SU-DHL-6 (cell line): Measurements from ENCODE around the gene ZNF519.

Experiments
- H2AFZ ChIP-seq: fragments of 200-600 bp; sonication (generic); 2 replicates; pipeline ENCODE4 v1.6.1; 2014; ENCODE audit warnings: low read depth, mild to moderate bottlenecking, moderate library complexity, mixed read lengths, antibody characterized with exemption, low read length; ENCODE audit not compliant: severe bottlenecking
- H3F3A ChIP-seq: fragments of 200-600 bp; shearing (Covaris generic); 2 replicates; pipeline ENCODE4 v1.6.0; 2016; ENCODE audit warnings: antibody characterized with exemption, mild to moderate bottlenecking; ENCODE audit not compliant: insufficient read depth
- H3K27ac ChIP-seq: fragments of 200-600 bp; sonication (generic); 2 replicates; pipeline ENCODE4 v1.5.1; 2016; ENCODE audit warnings: low read depth, mild to moderate bottlenecking, low read length, moderate library complexity, mixed read lengths
- H3K27me3 ChIP-seq: fragments of 200-600 bp; sonication (generic), shearing (Covaris generic); 2 replicates; pipeline ENCODE4 v1.6.0; 2014; ENCODE audit warnings: mild to moderate bottlenecking, low read length
- H3K36me3 ChIP-seq: fragments of 200-600 bp; sonication (generic); 2 replicates; pipeline ENCODE4 v1.6.1; 2014; ENCODE audit warnings: mild to moderate bottlenecking, low read length, mixed read lengths
- H3K4me2 ChIP-seq: fragments of 300-600, 200-600 bp; shearing (Covaris generic), sonication (generic); 2 replicates; pipeline ENCODE4 v1.6.0; 2014; ENCODE audit warnings: low read length, low read depth, mild to moderate bottlenecking; ENCODE audit not compliant: poor library complexity, severe bottlenecking
- H3K4me3 ChIP-seq: fragments of 200-600 bp; sonication (generic); 2 replicates; pipeline ENCODE4 v1.5.1; 2014; ENCODE audit warnings: antibody characterized with exemption, low read length, mild to moderate bottlenecking, mixed read lengths; ENCODE audit not compliant: insufficient read depth, poor library complexity, severe bottlenecking
- H3K79me2 ChIP-seq: fragments of 200-600 bp; sonication (generic); 2 replicates; pipeline ENCODE4 v1.6.1; 2014; ENCODE audit warnings: mild to moderate bottlenecking, low read length, moderate library complexity; ENCODE audit not compliant: insufficient read depth
- H3K9ac ChIP-seq: fragments of 200-600 bp; sonication (generic); 2 replicates; pipeline ENCODE4 v1.7.0; 2014; ENCODE audit warnings: mild to moderate bottlenecking, low read length
- H3K9me2 ChIP-seq: fragments of 200-600 bp; sonication (generic); replicated peaks from 2 replicates; pipeline ENCODE4 v1.6.1; 2014; ENCODE audit warnings: low read length; ENCODE audit not compliant: insufficient read depth
- H3K9me3 ChIP-seq: fragments of 200-600 bp; sonication (generic); 2 replicates; pipeline ENCODE4 v1.6.1; 2014; ENCODE audit warnings: low read length, mixed read lengths; ENCODE audit not compliant: insufficient read depth
- H4K20me1 ChIP-seq: fragments of 200-600 bp; sonication (generic); 2 replicates; pipeline ENCODE4 v1.6.1; 2014; ENCODE audit warnings: low read depth, mild to moderate bottlenecking, antibody characterized with exemption, low read length, moderate library complexity, mixed read lengths
- EZH2phosphoT487 ChIP-seq: fragments of 200-600 bp; sonication (generic), shearing (Covaris generic); conservative IDR thresholded peaks from 2 replicates; pipeline ENCODE4 v1.6.1; 2018; ENCODE audit warnings: mild to moderate bottlenecking, antibody characterized with exemption, low read length, moderate library complexity, mixed read lengths
- TF ChIP-seq, protein P1 (sequence below): fragments of 200-600 bp; sonication (generic); IDR thresholded peaks from one replicate; pipeline ENCODE4 v1.5.1; 2017; ENCODE audit warnings: antibody characterized with exemption, mild to moderate bottlenecking, low read length, moderate library complexity; ENCODE audit not compliant: insufficient read depth, poor library complexity, severe bottlenecking

ZNF519 gene

DNA sequence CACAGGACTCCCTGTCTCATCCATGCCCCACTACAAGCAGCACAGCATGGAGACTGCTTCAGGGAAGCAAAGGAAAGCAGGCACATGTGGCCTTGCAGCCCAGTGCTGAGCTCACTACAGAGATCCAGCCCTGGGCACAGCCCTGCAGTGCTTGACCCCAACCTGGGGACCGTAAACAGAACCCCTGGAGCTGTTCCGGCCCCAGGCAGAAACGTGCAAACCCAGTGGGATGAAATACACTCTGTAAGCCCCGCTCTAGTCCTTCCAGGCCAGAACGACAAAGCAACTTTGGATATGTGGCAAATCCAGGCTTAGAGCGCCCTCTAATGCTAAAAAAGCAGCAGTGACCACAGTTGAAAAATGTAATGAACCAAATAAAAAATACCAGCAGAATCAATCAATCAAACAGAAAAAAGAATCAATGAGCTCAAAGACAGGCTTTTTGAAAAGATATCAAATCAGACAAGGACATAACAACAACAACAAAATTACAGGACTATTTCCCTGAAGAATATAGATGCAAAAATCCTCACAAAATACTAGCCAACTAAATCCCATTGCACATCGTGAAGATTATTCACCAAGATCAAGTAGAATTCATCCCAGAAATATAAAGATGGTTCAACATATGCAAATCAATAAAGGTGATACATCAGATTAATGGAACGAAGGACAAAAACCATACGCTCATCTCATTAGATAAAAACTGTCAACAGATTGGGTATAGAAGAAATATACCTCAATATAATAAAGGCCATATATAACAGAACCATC, 45.6 kb downstream of the ZNF519 start:
- H4K20me1 ChIP-seq = no peaks in the 10 kb centered on the region
- H3K79me2 ChIP-seq = no peaks in the 10 kb centered on the region
- TF ChIP-seq EZH2phosphoT487 = no peak
- TF ChIP-seq, protein P1, sequence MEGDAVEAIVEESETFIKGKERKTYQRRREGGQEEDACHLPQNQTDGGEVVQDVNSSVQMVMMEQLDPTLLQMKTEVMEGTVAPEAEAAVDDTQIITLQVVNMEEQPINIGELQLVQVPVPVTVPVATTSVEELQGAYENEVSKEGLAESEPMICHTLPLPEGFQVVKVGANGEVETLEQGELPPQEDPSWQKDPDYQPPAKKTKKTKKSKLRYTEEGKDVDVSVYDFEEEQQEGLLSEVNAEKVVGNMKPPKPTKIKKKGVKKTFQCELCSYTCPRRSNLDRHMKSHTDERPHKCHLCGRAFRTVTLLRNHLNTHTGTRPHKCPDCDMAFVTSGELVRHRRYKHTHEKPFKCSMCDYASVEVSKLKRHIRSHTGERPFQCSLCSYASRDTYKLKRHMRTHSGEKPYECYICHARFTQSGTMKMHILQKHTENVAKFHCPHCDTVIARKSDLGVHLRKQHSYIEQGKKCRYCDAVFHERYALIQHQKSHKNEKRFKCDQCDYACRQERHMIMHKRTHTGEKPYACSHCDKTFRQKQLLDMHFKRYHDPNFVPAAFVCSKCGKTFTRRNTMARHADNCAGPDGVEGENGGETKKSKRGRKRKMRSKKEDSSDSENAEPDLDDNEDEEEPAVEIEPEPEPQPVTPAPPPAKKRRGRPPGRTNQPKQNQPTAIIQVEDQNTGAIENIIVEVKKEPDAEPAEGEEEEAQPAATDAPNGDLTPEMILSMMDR = peak; percentile 68
- H3K27me3 ChIP-seq = no peaks in the 10 kb centered on the region
- no peaks in the 10 kb centered on the region for H3K36me3 ChIP-seq
- no peaks in the 10 kb centered on the region for H3F3A ChIP-seq
- H3K27ac ChIP-seq = no peak overlapping the region
- no peak overlapping the region for H3K4me3 ChIP-seq
- no peaks in the 10 kb centered on the region for H3K9me3 ChIP-seq
- H3K9me2 ChIP-seq = no peaks in the 10 kb centered on the region
- H3K9ac ChIP-seq = no peak overlapping the region
- H2AFZ ChIP-seq = no peak overlapping the region
- no peak overlapping the region for H3K4me2 ChIP-seq

DNA sequence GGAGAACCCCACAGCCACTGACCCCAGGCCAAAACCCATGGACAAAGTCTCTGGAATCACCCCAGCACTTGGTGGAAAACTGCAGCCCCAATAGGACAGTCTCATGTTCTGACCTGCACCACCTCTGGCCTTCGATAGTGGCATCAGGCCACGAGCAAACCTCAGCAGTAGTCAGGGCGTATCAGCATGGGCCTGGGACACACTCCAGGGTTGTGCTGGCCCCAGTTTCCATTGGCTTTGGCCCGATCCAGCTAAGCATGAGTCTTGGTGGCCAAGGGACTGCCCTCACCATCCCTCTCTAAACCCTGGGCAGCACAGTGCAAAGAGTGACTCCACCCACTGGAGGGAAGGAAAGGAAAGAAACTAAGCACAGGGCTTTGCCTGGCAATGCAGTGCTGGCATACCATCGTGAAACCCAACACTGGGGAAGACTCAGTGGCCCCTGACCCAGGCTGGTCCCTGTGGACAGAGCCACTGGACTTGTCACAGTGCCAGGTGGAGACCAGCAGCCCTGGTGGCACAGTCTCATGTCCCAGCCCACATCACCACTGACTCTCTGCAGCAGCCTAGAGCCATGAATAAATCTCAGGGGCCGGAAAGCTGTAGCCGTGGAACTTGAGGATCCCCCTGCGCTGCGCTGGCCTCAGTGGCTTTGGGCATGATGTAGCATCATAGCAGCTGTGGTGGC, 46.3 kb downstream of the ZNF519 start:
- no peaks in the 10 kb centered on the region for H4K20me1 ChIP-seq
- H3K4me3 ChIP-seq = no peak overlapping the region
- no peaks in the 10 kb centered on the region for H3K9me3 ChIP-seq
- H3K27ac ChIP-seq = no peak overlapping the region
- H3F3A ChIP-seq = no peaks in the 10 kb centered on the region
- no peaks in the 10 kb centered on the region for H3K79me2 ChIP-seq
- H3K4me2 ChIP-seq = no peak overlapping the region
- TF ChIP-seq, protein P1 = no peak
- TF ChIP-seq EZH2phosphoT487 = no peak
- H3K36me3 ChIP-seq = no peaks in the 10 kb centered on the region
- no peaks in the 10 kb centered on the region for H3K27me3 ChIP-seq
- H3K9ac ChIP-seq = no peak overlapping the region
- no peak overlapping the region for H2AFZ ChIP-seq
- no peaks in the 10 kb centered on the region for H3K9me2 ChIP-seq

DNA sequence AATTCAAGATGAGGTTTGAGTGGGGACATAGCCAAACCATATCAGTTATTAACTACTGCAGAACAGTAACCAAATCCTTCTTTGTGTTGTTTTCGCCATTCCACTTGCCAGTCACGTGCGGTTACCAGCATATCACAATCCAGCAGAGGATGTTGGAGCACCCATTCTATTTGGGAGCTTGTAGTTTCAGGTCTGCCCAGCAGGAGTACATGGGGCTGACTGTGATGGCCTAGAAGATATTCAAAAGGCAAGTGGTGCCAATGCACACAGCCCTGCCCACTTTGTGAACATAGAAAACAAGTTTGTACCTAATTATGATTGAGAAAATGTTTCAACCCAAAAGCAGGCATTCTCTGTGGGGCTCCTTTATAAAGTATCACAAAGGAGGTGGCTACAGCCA, 57.0 kb downstream of the ZNF519 start:
- H3K27ac ChIP-seq = no peak overlapping the region
- no peaks in the 10 kb centered on the region for H4K20me1 ChIP-seq
- no peak overlapping the region for H3K9ac ChIP-seq
- no peaks in the 10 kb centered on the region for H3K9me2 ChIP-seq
- no peak overlapping the region for H3K4me2 ChIP-seq
- H3K36me3 ChIP-seq = no peaks in the 10 kb centered on the region
- H3F3A ChIP-seq = no peaks in the 10 kb centered on the region
- H3K4me3 ChIP-seq = no peak overlapping the region
- H3K9me3 ChIP-seq = no peaks in the 10 kb centered on the region
- no peaks in the 10 kb centered on the region for H3K79me2 ChIP-seq
- H3K27me3 ChIP-seq = no peaks in the 10 kb centered on the region
- no peak overlapping the region for H2AFZ ChIP-seq
- TF ChIP-seq, protein P1 = no peak
- TF ChIP-seq EZH2phosphoT487 = no peak
